ENCODE results near the gene ARID1B. TPM values are rescaled to one million over a fixed set of nuclear protein-coding genes. Genes with fewer than 3 reads are reported as not detected.
A peak's percentile ranks its signal among the peaks of the same experiment; 100 is the strongest.

The ARID1B gene
- total and polyA plus RNA-seq, 2 of the 13 experiments (the other 11 are each of a cell fraction or from before 2014, with no cell fraction given), result 20.1 to 32.6 TPM

GRCh38 chr6:156775717-156776116 is 1.5 kb upstream of the ARID1B start:
- BruUV-seq (replicated peaks), result no TSS peak
- TF ChIP-seq TRIM22 (IDR thresholded peaks at IDR 0.05), result no peak
- 0 out of 4 replicates have a peak, but pooled peaks of 1 of the 2 experiments have one; percentile 25 for TF ChIP-seq EP300 (IDR thresholded peaks at IDR 0.05; ENCODE audit: low read depth in 2 of 2, low read length in 2 of 2)
- TF ChIP-seq EP300 (CRISPR knock-in tag; IDR thresholded peaks at IDR 0.05; ENCODE audit: borderline replicate concordance), result no peak
- peak in 1 of 2 experiments; percentile 31; a peak in 1 of 4 replicates for TF ChIP-seq NR2F1 (CRISPR knock-in tag; IDR thresholded peaks at IDR 0.05)
- TF ChIP-seq, protein P1, sequence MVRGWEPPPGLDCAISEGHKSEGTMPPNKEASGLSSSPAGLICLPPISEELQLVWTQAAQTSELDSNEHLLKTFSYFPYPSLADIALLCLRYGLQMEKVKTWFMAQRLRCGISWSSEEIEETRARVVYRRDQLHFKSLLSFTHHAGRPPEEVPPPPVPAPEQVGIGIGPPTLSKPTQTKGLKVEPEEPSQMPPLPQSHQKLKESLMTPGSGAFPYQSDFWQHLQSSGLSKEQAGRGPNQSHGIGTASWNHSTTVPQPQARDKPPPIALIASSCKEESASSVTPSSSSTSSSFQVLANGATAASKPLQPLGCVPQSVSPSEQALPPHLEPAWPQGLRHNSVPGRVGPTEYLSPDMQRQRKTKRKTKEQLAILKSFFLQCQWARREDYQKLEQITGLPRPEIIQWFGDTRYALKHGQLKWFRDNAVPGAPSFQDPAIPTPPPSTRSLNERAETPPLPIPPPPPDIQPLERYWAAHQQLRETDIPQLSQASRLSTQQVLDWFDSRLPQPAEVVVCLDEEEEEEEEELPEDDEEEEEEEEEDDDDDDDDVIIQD (CRISPR knock-in tag; IDR thresholded peaks at IDR 0.05; ENCODE audit: low read depth), result peak; percentile 49; the same call in 1 of the 2 replicates
- TF ChIP-seq CREB1 (IDR thresholded peaks at IDR 0.05), result no peak
- 0 out of 2 replicates have a peak, but pooled peaks have one; percentile 26 for TF ChIP-seq CREB1 (CRISPR knock-in tag; IDR thresholded peaks at IDR 0.05)
- no peak for TF ChIP-seq BRF2 (CRISPR knock-in tag; IDR thresholded peaks at IDR 0.05)
- TF ChIP-seq FOSL2 (CRISPR knock-in tag; IDR thresholded peaks at IDR 0.05), result peak; percentile 27; the same call in 1 of the 2 replicates
- H3K27me3 ChIP-seq (ENCODE audit: control insufficient read depth in 1 of 2, insufficient read depth in 2 of 2, low read length in 2 of 2), result no peaks in the 10 kb centered on the region; a peak in 1 of 5 replicates
- no peak overlapping the region for H2AFZ ChIP-seq (ENCODE audit: low read length)
- intact Hi-C loops (cut with micrococcal nuclease; ENCODE audit: unreplicated experiment), result loop anchor here (2.0 to 5.0 kb wide), 2 partner anchors 55 to 213 kb away; no protein-coding TSS in a partner anchor
- peaks cover 10% of the 10 kb centered on the region for H4K20me1 ChIP-seq (ENCODE audit: insufficient read depth, low read length)
- WGBS (ENCODE audit: low lambda C conversion rate), result 78% methylated on average over 5 of the region's 5 CpGs
- H3K9me3 ChIP-seq (ENCODE audit: low read length), result no peaks in the 10 kb centered on the region
- no peaks in the 10 kb centered on the region for H3K36me3 ChIP-seq (replicated peaks in 1 of 2; ENCODE audit: control insufficient read depth in 1 of 2, insufficient read depth in 2 of 2, low read length in 2 of 2)
- ChIA-PET POLR2A (no interaction called here), CTCF (ENCODE audit: low intra/inter-chr PET ratio, low total read pairs) (no interaction called here)
- peak overlapping the region in 1 of 3 experiments; percentile 9; a peak in 1 of 6 replicates for H3K4me3 ChIP-seq (replicated peaks in 1 of 3; ENCODE audit: insufficient read depth in 1 of 3, low read depth in 2 of 3, low read length in 3 of 3)
- no peak for FAIRE-seq
- H3K9ac ChIP-seq (ENCODE audit: insufficient read depth, low read depth, low read length), result no peak overlapping the region
- peaks cover 21% of the 10 kb centered on the region for H3K79me2 ChIP-seq (ENCODE audit: insufficient read depth, low read length)
- H3K4me1 ChIP-seq (ENCODE audit: insufficient read depth, low read length), result peaks cover 10% of the 10 kb centered on the region
- DNase-seq (ENCODE audit: low spot score), result no peak
- in situ Hi-C loops (cut with HindIII; ENCODE audit: extremely low pct_ligation_motif_present, low pct_unique_long_range_greater_than_20kb), result no loop called here
- no peak overlapping the region for H3K27ac ChIP-seq (ENCODE audit: extremely low read length, insufficient read depth, low read length)
- peak overlapping the region; percentile 81 for H3K4me2 ChIP-seq (ENCODE audit: low read depth, low read length)
- ATAC-seq, result no peak
